ENCODE results near the gene CRIM1.

Gene CRIM1

GRCh38 chr2:36562973-36563532, 207.5 kb downstream of the CRIM1 start:
- Histone ChIP-seq H3K27ac (ENCODE audit: low read length) (no peak overlapping the region), H3K4me1 (ENCODE audit: low read length) (peaks cover 8% of the 10 kb centered on the region; the same call in 1 of the 2 replicates), H3K9me3 (replicated peaks; ENCODE audit: insufficient read depth, low read length) (no peaks in the 10 kb centered on the region), H2AFZ (ENCODE audit: low read length) (no peak overlapping the region), H3K4me2 (ENCODE audit: low read depth, low read length) (peak overlapping the region; percentile 35; the same call in 1 of the 2 replicates), H4K20me1 (ENCODE audit: insufficient read depth, low read length) (no peaks in the 10 kb centered on the region), H3K9me2 (replicated peaks; ENCODE audit: insufficient read depth, low read length) (no peaks in the 10 kb centered on the region), H3K27me3 (replicated peaks; ENCODE audit: insufficient read depth, low read length) (no peaks in the 10 kb centered on the region), H3K36me3 (replicated peaks; ENCODE audit: insufficient read depth, low read length) (no peaks in the 10 kb centered on the region), H3F3A (ENCODE audit: insufficient read depth, low read length) (peaks cover 5% of the 10 kb centered on the region; the same call in 1 of the 2 replicates), H3K4me3 (ENCODE audit: low read length) (no peak overlapping the region), H3K79me2 (ENCODE audit: low read length) (no peaks in the 10 kb centered on the region), H3K9ac (ENCODE audit: low read length) (no peak overlapping the region)
- TF ChIP-seq CTCF (IDR thresholded peaks at IDR 0.05; ENCODE audit: low read length) (no peak), EZH2 (optimal IDR thresholded peaks at IDR 0.05; ENCODE audit: low read depth, low read length) (no peak), EZH2phosphoT487 (IDR thresholded peaks at IDR 0.05; ENCODE audit: low read length) (no peak)
- peak; percentile 47 for DNase-seq

GRCh38 chr2:36564377-36564930, 208.9 kb downstream of the CRIM1 start:
- Histone ChIP-seq H4K20me1 (ENCODE audit: insufficient read depth, low read length) (no peaks in the 10 kb centered on the region), H3K36me3 (replicated peaks; ENCODE audit: insufficient read depth, low read length) (no peaks in the 10 kb centered on the region), H3K27ac (ENCODE audit: low read length) (no peak overlapping the region), H3K4me2 (ENCODE audit: low read depth, low read length) (no peak overlapping the region), H3K4me1 (ENCODE audit: low read length) (peaks cover 8% of the 10 kb centered on the region; the same call in 1 of the 2 replicates), H3K4me3 (ENCODE audit: low read length) (no peak overlapping the region), H3K9me3 (replicated peaks; ENCODE audit: insufficient read depth, low read length) (no peaks in the 10 kb centered on the region), H3F3A (ENCODE audit: insufficient read depth, low read length) (peaks cover 5% of the 10 kb centered on the region; the same call in 1 of the 2 replicates), H3K9me2 (replicated peaks; ENCODE audit: insufficient read depth, low read length) (no peaks in the 10 kb centered on the region), H3K27me3 (replicated peaks; ENCODE audit: insufficient read depth, low read length) (no peaks in the 10 kb centered on the region), H2AFZ (ENCODE audit: low read length) (no peak overlapping the region), H3K9ac (ENCODE audit: low read length) (no peak overlapping the region), H3K79me2 (ENCODE audit: low read length) (no peaks in the 10 kb centered on the region)
- no peak for DNase-seq
- TF ChIP-seq CTCF (IDR thresholded peaks at IDR 0.05; ENCODE audit: low read length) = no peak
- no peak for TF ChIP-seq EZH2phosphoT487 (IDR thresholded peaks at IDR 0.05; ENCODE audit: low read length)
- no peak for TF ChIP-seq EZH2 (optimal IDR thresholded peaks at IDR 0.05; ENCODE audit: low read depth, low read length)

GRCh38 chr2:36565712-36566111, 210.1 kb downstream of the CRIM1 start:
- H3F3A ChIP-seq (ENCODE audit: insufficient read depth, low read length) = peaks cover 5% of the 10 kb centered on the region; the same call in 1 of the 2 replicates
- H3K27me3 ChIP-seq (replicated peaks; ENCODE audit: insufficient read depth, low read length) = no peaks in the 10 kb centered on the region
- no peak overlapping the region for H2AFZ ChIP-seq (ENCODE audit: low read length)
- peaks cover 8% of the 10 kb centered on the region; the same call in 1 of the 2 replicates for H3K4me1 ChIP-seq (ENCODE audit: low read length)
- no peaks in the 10 kb centered on the region for H3K9me2 ChIP-seq (replicated peaks; ENCODE audit: insufficient read depth, low read length)
- no peak overlapping the region for H3K4me3 ChIP-seq (ENCODE audit: low read length)
- H3K36me3 ChIP-seq (replicated peaks; ENCODE audit: insufficient read depth, low read length) = no peaks in the 10 kb centered on the region
- no peak overlapping the region for H3K27ac ChIP-seq (ENCODE audit: low read length)
- no peaks in the 10 kb centered on the region for H4K20me1 ChIP-seq (ENCODE audit: insufficient read depth, low read length)
- H3K79me2 ChIP-seq (ENCODE audit: low read length) = no peaks in the 10 kb centered on the region
- TF ChIP-seq EZH2phosphoT487 (IDR thresholded peaks at IDR 0.05; ENCODE audit: low read length) = no peak
- TF ChIP-seq EZH2 (optimal IDR thresholded peaks at IDR 0.05; ENCODE audit: low read depth, low read length) = no peak
- TF ChIP-seq CTCF (IDR thresholded peaks at IDR 0.05; ENCODE audit: low read length) = no peak
- H3K4me2 ChIP-seq (ENCODE audit: low read depth, low read length) = no peak overlapping the region
- H3K9me3 ChIP-seq (replicated peaks; ENCODE audit: insufficient read depth, low read length) = no peaks in the 10 kb centered on the region
- no peak for DNase-seq
- no peak overlapping the region for H3K9ac ChIP-seq (ENCODE audit: low read length)
